Activated CD4-positive, alpha-beta T cell treated with anti-CD3 and anti-CD28 coated beads, Interleukin-10, Interleukin-2, amounts not matched to agents 100 ng/mL and 50 ng/mL, durations not matched to agents 16 hours and 8 hours (primary cell): ENCODE measurements around the gene UVRAG.
"Not testable (repeated sequence)": the region's sequence is repeated elsewhere in the genome, so short reads cannot be mapped to it uniquely, and the experiment has no call there.

Experiments
- DNase-seq: peaks from one replicate; pipeline ENCODE4 v3.0.0-alpha.2; 2020

UVRAG gene

DNA sequence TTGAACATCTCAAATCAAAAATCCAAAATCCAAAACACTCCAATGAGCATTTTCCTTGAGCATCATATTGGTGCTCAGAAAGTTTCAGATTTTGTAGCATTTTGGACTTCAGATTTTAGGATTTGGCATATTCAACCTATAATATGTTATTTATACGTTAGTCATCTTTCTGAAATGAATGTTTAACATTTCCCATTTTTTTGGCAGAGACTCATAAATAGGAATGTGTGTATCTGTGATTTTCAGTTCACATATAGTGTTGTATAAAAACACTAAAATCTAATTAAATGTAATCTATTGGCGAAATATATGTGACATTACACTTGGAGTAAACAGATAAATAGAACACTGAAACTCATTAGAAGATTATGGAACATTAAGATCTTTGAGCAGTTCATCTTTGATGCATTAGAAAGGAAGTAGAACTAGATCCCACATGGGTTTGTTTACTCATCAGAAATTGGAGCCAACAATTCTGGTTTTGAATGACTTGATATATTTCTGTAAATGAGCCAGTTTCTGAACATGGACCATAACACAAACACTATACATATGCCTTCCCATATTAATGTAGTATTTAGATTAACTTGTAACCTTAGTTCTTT lies 153.1 kb downstream of the UVRAG start:
- DNase-seq = no peak

DNA sequence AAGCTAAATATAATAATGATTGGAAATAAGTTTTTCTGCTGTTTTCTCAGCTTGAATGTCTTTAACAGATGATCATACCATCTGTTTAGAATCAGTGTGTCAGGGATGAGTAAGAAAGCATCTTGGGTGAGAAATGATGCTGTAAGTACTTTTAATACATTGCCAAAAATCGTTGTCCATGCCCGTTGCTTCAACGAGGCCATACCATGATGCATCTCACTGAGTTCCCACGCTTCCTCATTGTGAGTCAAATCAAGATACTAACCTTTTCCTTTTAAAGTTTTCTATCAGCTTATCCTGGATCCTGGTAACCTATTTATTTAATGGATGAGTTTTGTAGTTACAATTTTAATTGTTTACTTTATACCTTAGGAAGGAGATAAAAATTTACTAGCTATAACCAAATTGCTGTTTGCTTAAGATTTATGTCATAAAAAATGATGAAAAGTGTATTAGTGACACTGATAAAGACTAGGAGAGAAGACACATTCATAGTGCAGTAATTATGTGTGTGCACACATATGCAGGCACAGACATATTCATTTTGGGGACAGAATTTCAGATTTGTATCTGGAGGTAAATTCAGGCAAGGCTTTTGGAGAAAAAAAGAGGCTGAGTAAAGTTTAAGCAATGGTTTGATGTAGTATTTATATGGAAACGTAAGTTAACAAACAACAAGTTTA lies 154.8 kb downstream of the UVRAG start:
- no peak for DNase-seq

DNA sequence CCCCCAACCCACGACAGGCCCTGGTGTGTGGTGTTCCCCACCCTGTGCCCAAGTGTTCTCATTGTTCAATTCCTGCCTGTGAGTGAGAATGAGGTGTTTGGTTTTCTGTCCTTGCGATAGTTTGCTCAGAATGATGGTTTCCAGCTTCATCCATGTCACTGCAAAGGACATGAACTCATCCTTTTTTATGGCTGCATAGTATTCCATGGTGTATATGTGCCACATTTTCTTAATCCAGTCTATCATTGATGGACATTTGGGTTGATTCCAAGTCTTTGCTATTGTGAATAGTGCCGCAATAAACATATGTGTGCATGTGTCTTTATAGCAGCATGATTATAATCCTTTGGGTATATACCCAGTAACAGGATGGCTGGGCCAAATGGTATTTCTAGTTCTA lies 158.7 kb downstream of the UVRAG start:
- not testable (repeated sequence) for DNase-seq

DNA sequence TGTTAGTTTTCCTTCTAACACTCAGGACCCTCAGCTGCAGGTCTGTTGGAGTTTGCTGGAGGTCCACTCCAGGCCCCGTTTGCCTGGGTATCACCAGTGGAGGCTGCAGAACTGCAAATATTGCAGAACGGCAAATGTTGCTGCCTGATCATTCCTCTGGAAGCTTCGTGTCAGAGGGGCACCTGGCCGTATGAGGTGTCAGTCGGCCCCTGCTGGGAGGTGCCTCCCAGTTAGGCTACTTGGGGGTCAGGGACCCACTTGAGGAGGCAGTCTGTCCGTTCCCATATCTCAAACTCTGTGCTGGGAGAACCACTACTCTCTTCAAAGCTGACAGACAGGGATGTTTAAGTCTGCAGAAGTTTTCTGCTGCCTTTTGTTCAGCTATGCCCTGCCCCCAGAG lies 164.1 kb downstream of the UVRAG start:
- not testable (repeated sequence) for DNase-seq

DNA sequence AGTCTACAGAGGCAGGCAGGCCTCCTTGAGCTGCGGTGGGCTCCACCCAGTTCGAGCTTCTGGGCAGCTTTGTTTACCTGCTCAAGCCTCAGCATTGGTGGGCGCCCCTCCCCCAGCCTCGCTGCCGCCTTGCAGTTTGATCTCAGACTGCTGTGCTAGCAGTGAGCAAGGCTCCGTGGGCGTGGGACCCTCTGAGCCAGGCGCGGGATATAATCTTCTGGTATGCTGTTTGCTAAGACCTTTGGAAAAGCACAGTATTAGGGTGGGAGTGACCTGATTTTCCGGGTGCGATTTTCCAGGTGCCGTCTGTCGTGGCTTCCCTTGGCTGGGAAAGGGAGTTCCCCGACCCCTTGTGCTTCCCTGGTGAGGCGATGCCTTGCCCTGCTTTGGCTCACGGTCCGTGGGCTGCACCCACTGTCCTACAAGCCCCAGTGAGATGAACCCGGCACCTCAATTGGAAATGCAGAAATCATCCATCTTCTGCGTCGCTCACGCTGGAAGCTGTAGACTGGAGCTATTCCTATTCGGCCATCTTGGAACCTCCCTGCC lies 164.5 kb downstream of the UVRAG start:
- DNase-seq = not testable (repeated sequence)

DNA sequence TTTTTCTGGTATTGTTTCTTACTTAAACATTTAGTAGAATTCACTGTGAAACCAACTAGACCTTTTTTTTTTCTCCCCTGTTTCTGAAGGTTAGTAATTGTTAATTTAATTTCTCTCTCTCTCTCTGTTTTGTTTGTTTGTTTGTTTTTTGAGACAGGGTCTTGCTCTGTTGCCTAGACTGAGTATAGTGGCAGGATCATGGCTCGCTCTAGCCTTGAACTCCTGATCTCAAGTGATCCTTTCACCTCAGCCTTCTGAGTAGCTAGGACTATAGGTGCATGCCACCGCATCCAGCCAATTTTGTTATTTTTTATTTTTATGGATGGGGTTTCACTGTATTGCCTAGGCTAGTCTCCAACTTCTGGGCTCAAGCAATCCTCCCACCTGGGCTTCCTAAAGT lies 165.0 kb downstream of the UVRAG start:
- DNase-seq = no peak

DNA sequence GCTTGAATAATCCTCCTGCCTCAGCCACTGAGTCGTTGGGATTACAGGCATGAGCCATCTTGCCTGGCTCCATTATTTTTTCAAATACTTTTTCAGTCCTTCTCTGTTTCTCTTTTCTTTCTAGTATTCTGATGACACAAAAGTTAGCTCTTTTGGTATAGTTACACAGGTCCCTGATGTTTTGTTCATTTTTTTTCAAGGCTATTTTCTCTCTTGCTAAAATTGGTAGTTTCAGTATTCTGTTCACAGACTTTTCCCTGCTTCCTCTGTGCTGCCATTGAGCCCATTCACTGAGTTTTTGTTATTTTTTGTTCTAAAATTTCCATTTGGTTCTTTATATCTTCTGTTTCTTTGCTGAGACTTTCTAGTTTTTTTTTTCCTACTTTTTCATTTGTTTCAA lies 166.5 kb downstream of the UVRAG start:
- DNase-seq = no peak

DNA sequence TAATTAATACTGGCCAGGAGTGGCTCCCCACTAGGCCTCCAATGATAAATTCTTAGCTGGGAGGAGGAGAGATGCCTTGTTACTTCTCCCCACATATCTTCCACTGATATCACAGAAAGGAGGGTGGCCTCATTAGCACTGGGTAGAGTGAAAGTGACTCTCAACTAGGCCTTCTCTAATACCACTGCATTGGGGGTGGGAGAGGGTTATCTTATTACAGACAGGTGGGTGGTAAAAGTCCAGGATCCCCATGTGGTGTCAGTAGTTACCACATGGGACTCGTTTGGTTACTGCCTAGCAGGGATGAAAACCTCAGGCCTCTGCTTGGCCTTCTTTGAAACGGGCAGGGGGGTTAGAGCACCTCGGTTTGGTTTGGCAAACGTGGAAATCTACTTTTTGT lies 167.3 kb downstream of the UVRAG start:
- no peak for DNase-seq

DNA sequence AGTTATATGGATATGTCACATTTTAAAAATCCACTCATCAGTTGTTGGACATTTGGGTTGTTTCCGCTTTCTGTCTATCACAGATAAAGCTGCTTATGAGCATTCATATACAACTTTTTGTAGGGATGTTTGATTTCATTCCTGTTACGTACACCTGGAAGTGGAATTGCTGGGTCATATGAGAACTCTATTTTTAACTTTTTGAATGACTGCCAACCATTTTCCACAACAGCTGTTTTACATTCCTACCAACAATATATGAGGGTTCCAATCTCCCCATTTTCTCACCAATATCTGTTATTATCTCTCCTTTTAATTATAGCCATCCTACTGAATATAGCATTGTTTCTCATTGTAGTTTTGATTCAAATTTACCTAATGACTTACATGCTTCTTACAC lies 172.0 kb downstream of the UVRAG start:
- DNase-seq = no peak

DNA sequence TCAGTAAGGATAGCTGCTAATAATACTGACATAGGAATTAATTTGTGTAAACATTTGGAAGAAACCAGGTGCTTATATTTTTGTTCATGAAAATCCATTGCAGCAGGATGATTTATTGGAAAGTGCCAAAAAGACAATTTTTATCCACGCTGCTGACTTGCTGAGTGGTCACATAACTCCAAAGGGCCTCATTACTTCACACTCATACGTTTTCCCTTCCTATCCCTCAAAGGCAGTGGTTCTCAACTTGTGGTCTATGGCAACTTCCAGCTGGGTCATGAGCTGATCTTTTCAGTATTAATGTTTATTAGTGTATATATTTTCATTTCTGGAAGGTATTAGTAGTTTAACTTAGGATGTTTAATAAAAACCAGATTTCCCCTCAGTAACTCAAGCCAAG lies 178.1 kb downstream of the UVRAG start:
- no peak for DNase-seq

DNA sequence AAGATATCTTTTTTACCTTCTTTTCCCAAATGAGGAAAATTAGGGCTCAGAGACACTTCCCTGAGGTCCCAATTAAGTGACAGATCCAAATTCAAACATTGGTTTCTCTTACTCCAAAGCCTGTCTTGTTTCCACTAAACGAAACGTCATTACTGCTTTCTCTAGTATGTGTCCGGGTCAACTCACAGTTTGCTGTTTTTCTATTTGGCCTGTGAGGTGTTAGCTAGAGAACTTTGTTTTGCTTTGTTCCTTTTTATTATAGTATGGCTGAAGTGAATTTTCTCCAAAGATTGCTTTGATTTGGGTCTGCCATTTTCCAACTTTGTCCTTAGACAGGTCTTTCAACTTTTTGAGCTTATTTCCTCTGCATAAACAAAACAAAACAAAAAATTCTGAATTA lies 179.6 kb downstream of the UVRAG start:
- DNase-seq = no peak

DNA sequence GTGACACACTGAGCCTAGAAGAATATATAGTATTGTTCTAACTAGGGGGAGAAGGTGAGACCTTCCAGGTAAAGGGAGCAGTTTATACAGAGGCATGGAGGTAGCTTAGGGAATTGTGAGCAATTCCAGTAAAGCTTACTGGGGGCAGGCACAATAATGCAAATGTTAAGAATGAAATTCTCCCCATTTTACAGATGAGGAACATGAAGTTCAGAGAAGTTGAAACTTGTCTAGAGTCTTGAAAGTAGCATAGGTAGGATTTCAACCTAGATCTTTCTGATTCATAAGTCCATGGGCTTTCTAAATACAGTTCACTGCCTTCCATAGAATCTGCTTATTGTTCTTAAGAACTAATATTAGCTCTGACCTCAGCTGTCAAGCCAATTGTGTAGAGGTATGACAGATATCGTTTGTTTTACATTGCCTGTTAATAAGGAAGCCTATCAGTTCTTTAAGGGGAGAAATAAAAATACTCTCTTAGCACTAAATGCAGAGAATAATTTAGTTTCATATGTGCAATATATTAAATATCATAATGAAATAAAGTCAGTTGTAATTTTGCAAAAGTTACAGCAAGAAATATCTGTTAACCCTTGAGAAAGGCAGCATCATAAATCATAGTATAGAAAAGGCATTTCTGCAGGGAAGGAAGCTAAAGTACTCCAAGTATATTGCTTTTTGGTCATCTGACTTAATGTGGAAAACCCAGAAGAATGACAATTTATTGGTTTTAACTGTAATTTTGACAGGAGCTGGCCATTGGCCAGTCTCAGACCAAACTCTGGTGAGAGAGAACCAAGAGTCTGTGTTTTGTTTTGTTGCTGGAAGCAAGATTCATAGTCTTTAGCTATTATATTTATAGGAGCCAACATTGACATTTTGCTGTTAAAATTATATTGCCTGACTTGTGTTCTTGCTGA lies 181.8 kb downstream of the UVRAG start:
- no peak for DNase-seq

DNA sequence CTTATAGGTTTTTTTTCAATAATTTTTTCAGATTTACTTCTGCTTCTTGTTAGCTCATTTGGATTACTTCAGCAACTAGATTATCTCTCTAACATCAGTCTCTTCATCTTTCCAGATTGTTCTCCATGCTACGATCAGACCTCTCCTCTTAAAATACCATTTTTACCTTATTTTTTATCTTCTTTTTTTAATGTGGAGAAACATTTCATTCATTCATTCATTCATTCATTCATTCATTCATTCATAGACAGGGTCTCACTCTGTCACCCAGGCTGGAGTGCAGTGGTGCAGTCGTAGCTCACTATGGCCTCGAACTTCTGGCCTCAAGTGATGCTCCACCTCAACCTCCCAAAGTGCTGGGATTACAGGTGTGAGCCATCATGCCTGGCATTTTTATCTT lies 189.4 kb downstream of the UVRAG start:
- no peak for DNase-seq

DNA sequence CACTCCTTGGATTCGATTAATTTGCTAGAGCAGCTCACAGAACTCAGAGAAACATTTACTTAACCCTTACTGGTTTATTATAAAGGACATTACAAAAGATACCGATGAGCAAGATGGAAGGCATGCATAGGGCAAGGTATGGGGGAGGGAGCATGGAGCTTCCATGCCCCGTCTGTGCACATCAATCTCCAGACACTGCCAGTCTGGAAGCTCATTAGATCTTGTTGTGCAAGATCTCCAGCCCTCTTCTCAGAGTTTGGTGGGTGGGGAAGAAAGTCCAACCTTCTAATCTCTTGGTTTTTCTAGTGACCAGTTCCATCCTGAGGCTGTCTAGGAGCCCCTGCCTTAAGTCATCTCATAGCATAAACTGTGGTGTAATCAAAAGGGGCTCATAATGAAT lies 190.7 kb downstream of the UVRAG start:
- no peak for DNase-seq

DNA sequence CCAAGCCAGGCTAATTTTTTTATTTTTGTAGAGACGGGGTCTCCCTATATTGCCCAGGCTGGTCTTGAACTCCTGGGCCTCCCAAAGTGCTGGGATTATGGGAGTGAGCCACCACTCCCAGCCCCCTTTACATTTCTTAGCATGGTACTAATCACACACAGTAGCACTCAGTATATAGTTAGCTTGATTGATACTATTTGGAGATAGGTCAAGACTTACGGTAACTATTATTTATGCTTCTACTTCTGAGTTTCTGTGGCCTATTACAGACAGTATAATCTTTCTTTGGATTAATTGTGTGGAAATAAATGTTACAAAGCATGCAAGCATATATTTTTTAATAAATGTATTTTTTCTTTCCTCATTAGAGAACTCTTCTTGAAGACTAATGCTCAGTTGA lies 192.2 kb downstream of the UVRAG start:
- no peak for DNase-seq

DNA sequence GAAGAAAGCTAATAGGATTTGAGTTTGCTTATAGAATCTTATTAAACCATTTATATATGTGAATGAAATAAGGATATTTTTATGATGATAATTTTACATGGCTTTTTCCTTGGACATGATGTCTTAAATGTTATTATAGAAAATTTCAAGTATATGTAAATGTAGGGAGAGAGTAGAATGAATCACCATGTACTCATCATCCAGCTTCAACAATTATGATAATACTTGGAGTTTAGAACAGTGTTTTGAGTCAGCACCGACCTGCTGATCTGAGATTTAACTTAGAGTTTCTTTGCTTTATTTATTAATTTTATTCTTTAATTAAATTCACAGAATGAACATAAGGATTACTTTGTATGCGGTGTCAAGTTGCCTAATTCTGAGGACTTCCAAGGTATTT lies 193.5 kb downstream of the UVRAG start:
- DNase-seq = no peak

DNA sequence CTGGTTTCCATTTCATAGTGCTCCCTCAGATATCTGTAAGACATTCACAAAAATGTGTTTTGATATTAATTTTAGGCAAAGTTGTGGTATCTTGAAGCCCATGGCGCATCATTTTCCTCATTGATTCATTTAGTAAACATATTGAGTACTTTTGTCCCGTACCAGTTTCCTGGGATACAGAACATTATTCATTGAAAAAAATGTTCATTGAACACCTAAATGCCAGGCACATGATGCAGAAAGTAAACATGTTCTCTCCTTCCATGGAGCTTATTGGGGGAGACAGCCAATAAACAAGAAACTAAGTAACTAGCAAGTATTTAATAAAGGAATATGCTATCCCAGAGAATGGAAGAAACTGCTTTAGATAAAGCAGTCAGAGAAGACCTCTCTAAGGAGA lies 195.0 kb downstream of the UVRAG start:
- DNase-seq = no peak

DNA sequence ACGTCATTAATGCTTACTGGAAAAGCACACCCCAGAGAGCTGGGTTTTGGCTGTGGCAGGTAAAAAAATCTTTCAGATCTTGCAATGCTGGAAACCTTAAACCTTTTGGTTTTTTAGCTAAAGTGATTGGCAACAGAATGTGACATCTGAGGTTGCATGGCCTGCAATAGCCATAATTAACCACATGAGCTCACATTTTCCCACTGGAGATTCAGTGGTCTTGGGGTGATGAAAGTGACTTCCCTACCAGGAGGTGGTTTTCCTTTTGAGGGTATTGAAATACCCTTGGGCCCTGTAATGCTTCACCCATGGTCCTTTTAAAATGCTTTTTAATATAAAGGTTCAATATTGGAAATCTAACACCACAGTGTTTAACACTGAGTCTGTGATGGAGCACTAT lies 198.5 kb downstream of the UVRAG start:
- DNase-seq = no peak

DNA sequence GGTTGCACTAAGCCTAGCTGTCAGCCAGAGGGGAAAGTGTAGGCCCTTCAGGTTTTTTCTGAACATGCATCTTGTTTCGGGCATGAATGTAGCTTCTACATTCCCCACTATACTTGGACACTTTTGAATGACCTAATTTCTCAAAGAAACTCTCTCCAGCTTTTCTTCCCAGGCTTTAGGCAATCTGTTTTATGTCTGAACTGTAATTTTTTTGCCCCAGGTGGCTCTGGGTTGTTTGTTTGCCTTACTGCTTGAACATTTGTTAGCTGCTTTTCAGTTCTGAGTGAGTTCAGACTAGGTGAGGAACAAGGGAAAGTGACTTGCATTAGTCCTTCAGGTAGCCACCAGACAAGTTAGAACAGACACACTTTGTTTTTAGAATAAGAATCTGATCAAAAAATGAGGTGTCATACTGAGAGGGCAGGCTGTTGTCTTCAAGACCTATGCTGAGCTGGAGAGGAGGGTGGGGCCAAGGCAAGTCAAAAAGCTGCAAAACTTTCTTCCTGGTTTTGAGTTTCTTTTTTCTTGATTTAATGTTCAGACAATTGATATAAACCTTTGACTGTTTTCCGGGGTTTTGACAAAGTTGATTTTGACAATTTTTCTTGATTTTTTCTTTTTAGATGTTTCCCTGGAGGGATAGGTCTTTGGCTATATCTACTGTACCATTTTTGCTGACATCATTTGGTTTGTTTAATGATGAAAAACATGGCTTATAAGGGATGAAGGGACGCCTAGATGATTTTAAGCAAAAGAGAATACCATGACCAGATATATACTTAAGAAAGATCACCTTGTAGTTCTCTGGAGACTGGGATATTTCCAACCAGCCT lies 208.4 kb downstream of the UVRAG start:
- DNase-seq = no peak

DNA sequence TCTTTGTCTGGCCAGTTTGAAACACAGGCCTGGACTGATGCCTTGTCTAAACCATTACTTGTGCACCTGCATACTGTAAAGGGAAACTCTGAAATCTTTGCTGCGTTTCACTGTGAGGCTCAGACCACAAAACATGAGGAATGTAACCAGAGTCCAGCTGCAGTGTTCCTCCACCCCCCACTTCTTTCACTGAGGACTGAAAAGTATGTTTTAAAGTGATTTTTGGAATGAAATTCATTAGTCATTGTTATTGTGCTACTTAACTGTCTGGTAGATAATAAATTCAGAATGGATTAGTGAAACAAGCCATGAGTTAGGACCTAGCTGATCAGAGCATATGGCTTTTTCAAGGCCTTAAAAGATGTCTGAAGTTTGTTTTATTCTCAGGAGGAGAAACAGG lies 210.1 kb downstream of the UVRAG start:
- no peak for DNase-seq

DNA sequence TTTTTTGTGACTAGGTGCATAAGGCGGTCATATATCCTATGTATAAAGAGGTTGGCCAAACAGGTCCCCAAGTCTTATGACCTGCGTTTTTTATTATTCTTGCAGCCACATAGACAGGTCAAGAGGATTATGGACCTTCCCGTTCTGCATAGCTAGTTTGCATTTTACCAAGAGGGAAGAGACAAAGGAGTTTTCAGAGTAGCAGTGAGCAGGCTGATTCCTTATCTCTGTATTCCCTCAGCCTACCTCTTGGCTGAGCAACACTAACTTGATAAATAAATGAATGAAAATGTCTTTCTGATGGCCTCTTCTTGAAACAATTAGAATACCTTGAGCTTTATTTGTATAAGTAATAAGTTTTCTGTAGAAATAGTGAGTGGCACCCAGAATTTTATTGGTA lies 210.8 kb downstream of the UVRAG start:
- no peak for DNase-seq

DNA sequence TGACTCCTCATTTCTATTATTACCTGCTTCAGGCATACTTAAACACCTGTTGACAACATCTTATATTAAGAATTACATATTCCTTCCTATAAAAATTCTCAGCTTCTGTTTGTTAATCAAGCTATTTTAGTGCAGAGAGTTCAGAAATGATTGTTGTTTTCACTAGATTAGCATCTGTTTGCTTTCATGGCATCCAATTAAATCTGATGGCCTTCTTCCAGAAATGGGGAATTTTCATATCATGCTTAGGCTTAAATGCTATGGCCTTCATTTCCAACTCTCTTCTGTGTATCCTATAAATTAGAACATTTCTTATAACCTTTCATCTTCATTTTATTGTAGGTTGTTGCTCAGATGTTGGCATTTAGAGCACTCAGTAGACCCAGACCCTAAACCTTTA lies 211.3 kb downstream of the UVRAG start:
- DNase-seq = no peak

DNA sequence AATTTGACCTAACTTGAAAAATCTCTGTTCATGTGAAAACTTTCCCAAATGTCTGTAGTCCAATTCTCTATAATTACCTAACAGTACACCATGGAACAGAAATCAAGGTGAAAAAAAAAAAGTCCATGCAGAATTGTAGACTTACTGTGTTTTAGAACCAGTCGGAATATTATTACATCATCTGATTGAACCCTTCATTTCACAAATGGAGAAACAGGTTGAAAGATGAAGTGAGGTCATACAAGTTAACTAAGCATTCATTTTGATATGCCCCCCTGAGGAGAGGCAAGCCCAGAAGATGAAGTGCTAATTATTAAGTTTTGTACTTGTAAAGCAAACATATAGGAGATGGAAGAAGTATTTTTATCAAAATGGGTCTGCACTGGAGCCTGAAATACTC lies 211.9 kb downstream of the UVRAG start:
- DNase-seq = no peak
